Measurements from ENCODE around the gene PIK3R3.

PIK3R3 gene

DNA sequence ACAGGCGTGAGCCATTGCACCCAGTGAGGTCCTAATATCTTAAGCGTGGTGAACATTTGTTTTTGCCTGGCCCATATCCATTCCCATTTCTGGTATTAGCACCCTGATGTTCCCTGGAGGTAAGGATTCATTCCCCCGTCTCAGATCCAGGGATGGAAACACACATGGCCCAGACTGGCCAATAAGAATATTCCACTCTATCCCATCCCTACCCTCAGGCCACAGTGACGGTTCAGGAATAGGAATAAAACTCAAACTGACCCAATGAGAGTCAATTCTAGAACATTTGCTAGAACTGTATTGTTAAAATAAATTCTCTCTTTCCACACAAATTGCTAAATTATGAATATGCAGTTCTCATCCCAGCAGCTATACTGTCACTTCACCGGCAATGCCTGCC is 76.1 kb downstream of the PIK3R3 start:
- Histone ChIP-seq H3K9ac (ENCODE audit: low read depth in 1 of 2, low read length in 2 of 2) (no peak overlapping the region), H3K27ac (ENCODE audit: low read depth in 2 of 2, low read length in 2 of 2) (no peak overlapping the region), H3K36me3 (ENCODE audit: control insufficient read depth in 2 of 2, insufficient read depth in 2 of 2, low read length in 2 of 2) (no peaks in the 10 kb centered on the region), H3K27me3 (ENCODE audit: control insufficient read depth in 2 of 2, insufficient read depth in 2 of 2, low read length in 2 of 2) (no peaks in the 10 kb centered on the region), H3K4me3 (ENCODE audit: low read length in 2 of 2) (no peak overlapping the region), H3K9me3 (ENCODE audit: control insufficient read depth in 2 of 2, low read length in 2 of 2) (no peaks in the 10 kb centered on the region), H3K4me1 (ENCODE audit: control insufficient read depth in 2 of 2, insufficient read depth in 2 of 2, low read length in 2 of 2) (peaks cover 0 to 3% of the 10 kb centered on the region in 2 donors)

DNA sequence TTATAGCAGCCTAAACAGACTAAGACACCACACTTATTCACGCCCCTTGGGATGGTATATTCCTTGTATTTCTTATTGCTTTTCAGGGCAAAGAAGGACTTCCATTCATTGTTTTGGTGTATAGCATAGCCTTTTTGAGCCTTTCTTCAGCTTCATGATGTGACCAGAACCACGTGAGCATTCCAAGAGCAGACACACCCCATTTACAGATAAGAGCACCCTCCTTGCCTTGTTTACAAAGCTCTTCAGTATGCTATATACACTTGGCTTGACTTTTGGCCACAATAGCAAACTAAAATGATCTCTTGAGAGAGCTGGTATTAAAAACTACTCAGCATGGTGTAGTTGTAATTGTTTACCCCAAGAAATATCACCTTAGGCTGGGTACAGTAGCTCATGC is 78.7 kb downstream of the PIK3R3 start:
- Histone ChIP-seq H3K27me3 (ENCODE audit: control insufficient read depth in 2 of 2, insufficient read depth in 2 of 2, low read length in 2 of 2) (no peaks in the 10 kb centered on the region), H3K9ac (ENCODE audit: low read depth in 1 of 2, low read length in 2 of 2) (no peak overlapping the region), H3K9me3 (ENCODE audit: control insufficient read depth in 2 of 2, low read length in 2 of 2) (no peaks in the 10 kb centered on the region), H3K27ac (ENCODE audit: low read depth in 2 of 2, low read length in 2 of 2) (no peak overlapping the region), H3K4me1 (ENCODE audit: control insufficient read depth in 2 of 2, insufficient read depth in 2 of 2, low read length in 2 of 2) (peaks cover 0 to 3% of the 10 kb centered on the region in 2 donors), H3K36me3 (ENCODE audit: control insufficient read depth in 2 of 2, insufficient read depth in 2 of 2, low read length in 2 of 2) (no peaks in the 10 kb centered on the region), H3K4me3 (ENCODE audit: low read length in 2 of 2) (no peak overlapping the region)

DNA sequence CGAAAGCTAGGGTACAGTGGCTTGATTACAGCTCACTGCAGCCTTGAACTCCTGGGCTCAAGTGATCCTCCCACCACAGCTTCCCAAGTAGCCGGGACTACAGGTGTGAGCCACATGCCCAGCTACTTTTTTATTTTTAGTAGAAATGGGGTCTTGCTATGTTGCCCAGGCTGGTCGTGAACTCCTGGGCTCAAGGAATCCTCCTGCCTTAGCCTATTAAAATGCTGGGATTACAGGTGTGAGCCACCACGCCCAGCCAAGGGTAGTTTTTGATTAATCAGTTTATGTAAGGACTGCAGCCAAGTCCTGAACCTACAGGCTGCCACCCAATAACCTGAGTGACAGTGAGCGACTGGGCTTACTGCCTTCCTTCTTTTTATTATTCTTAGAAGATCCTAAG is 88.3 kb downstream of the PIK3R3 start:
- H3K27me3 ChIP-seq (ENCODE audit: control insufficient read depth in 2 of 2, insufficient read depth in 2 of 2, low read length in 2 of 2): no peaks in the 10 kb centered on the region
- H3K4me3 ChIP-seq (ENCODE audit: low read length in 2 of 2): no peak overlapping the region
- H3K36me3 ChIP-seq (ENCODE audit: control insufficient read depth in 2 of 2, insufficient read depth in 2 of 2, low read length in 2 of 2): no peaks in the 10 kb centered on the region
- no peak overlapping the region for H3K27ac ChIP-seq (ENCODE audit: low read depth in 2 of 2, low read length in 2 of 2)
- peaks cover 7 to 13% of the 10 kb centered on the region in 2 donors for H3K4me1 ChIP-seq (ENCODE audit: control insufficient read depth in 2 of 2, insufficient read depth in 2 of 2, low read length in 2 of 2)
- no peaks in the 10 kb centered on the region for H3K9me3 ChIP-seq (ENCODE audit: control insufficient read depth in 2 of 2, low read length in 2 of 2)
- H3K9ac ChIP-seq (ENCODE audit: low read depth in 1 of 2, low read length in 2 of 2): no peak overlapping the region

DNA sequence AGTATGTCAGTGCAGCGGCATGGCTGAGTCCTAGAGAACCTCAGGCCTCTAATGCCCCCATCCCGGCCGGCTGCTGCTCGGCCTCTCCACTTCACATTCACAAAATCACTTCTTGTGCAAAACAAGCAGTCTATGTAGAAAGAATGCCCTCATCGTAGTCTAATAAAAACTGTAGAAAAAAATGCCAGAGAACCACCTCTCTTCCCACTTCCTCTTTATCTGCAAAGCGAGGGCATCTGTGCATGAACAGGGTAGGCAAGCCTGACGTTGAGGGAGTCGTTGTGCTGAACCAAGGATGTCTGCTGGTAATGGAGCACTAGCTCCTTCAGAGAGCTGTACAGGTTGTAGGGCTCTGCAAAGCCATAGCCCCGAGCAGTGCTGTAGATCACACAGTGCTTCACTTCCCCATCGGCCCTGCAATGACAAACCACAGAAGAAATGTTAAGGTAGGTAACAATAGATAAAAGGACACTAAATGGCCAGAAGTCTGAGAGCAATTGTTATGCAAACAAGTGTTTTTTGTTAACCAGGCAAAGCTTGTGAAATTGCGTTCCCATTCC is 88.9 kb downstream of the PIK3R3 start:
- Histone ChIP-seq H3K4me3 (ENCODE audit: low read length in 2 of 2) (no peak overlapping the region), H3K9me3 (ENCODE audit: control insufficient read depth in 2 of 2, low read length in 2 of 2) (no peaks in the 10 kb centered on the region), H3K27me3 (ENCODE audit: control insufficient read depth in 2 of 2, insufficient read depth in 2 of 2, low read length in 2 of 2) (no peaks in the 10 kb centered on the region), H3K36me3 (ENCODE audit: control insufficient read depth in 2 of 2, insufficient read depth in 2 of 2, low read length in 2 of 2) (no peaks in the 10 kb centered on the region), H3K27ac (ENCODE audit: low read depth in 2 of 2, low read length in 2 of 2) (no peak overlapping the region), H3K9ac (ENCODE audit: low read depth in 1 of 2, low read length in 2 of 2) (no peak overlapping the region), H3K4me1 (ENCODE audit: control insufficient read depth in 2 of 2, insufficient read depth in 2 of 2, low read length in 2 of 2) (peaks cover 7 to 13% of the 10 kb centered on the region in 2 donors)

DNA sequence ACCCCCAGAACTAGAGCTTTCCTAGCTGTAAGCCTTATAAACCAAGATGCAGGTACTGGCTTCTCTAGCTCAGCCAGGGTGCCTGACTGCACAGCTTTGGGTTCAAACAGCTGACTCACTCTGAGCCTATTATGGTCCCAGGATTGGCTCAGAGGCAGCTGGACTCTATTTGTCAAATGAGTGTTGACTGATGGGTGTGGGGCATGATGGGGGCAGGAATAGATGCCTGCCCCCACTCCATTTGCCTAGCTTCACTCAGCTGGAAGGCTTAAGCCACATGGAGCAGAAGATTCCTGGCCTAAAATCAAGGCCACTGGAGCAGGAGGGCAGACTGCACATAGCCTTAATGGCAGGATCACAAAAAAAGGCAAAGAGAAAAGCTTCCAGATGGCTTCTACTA is 90.5 kb downstream of the PIK3R3 start:
- peaks cover 9 to 14% of the 10 kb centered on the region in 2 donors for H3K4me1 ChIP-seq (ENCODE audit: control insufficient read depth in 2 of 2, insufficient read depth in 2 of 2, low read length in 2 of 2)
- H3K9me3 ChIP-seq (ENCODE audit: control insufficient read depth in 2 of 2, low read length in 2 of 2): no peaks in the 10 kb centered on the region
- no peak overlapping the region for H3K27ac ChIP-seq (ENCODE audit: low read depth in 2 of 2, low read length in 2 of 2)
- H3K9ac ChIP-seq (ENCODE audit: low read depth in 1 of 2, low read length in 2 of 2): no peak overlapping the region
- no peaks in the 10 kb centered on the region for H3K27me3 ChIP-seq (ENCODE audit: control insufficient read depth in 2 of 2, insufficient read depth in 2 of 2, low read length in 2 of 2)
- H3K4me3 ChIP-seq (ENCODE audit: low read length in 2 of 2): no peak overlapping the region
- no peaks in the 10 kb centered on the region for H3K36me3 ChIP-seq (ENCODE audit: control insufficient read depth in 2 of 2, insufficient read depth in 2 of 2, low read length in 2 of 2)

DNA sequence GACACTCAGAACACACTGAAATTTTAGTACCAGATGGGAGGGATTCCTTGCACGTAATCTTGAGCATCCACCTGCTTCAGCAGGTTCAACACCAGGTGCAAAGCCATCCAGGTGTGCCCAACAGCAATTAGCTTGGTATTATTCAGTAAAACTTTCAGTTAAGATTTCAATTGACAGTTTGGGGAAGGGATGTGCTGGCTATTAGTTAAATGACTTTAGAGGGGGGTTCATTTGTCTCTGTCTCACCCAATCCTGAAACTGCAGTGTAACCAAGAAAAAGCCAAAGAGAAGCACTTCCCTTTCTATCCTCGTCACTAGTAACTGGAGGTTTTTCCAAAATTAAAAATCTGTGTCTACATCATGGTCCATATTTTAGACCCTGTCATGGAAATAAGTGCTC is 90.9 kb downstream of the PIK3R3 start:
- H3K9me3 ChIP-seq (ENCODE audit: control insufficient read depth in 2 of 2, low read length in 2 of 2): no peaks in the 10 kb centered on the region
- H3K4me1 ChIP-seq (ENCODE audit: control insufficient read depth in 2 of 2, insufficient read depth in 2 of 2, low read length in 2 of 2): peaks cover 9 to 16% of the 10 kb centered on the region in 2 donors
- H3K27ac ChIP-seq (ENCODE audit: low read depth in 2 of 2, low read length in 2 of 2): no peak overlapping the region
- no peaks in the 10 kb centered on the region for H3K36me3 ChIP-seq (ENCODE audit: control insufficient read depth in 2 of 2, insufficient read depth in 2 of 2, low read length in 2 of 2)
- H3K27me3 ChIP-seq (ENCODE audit: control insufficient read depth in 2 of 2, insufficient read depth in 2 of 2, low read length in 2 of 2): no peaks in the 10 kb centered on the region
- no peak overlapping the region for H3K9ac ChIP-seq (ENCODE audit: low read depth in 1 of 2, low read length in 2 of 2)
- no peak overlapping the region for H3K4me3 ChIP-seq (ENCODE audit: low read length in 2 of 2)

DNA sequence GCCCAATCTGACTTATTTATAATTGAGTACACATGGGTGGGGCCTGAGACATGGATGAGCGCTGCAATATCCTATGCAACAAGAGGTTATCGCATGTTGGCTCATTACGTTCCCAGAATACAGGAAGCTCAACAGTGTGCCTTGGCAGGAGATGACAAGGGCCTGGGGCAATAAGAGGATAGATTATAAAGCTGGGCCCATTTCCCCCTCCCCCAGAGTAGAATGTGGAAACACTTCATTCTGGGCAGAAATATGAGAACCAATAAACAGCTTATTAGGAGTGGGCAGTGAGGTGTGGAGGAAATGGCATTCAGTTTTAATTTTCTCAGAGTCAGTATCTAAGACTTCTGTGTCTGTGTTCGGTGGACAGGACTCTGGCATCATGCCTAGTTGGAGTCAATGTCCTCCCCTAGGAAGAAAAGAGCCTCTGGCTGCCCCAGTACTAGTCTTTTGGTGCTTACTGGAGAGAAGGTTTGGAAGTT is 92.8 kb downstream of the PIK3R3 start:
- no peak overlapping the region for H3K4me3 ChIP-seq (ENCODE audit: low read length in 2 of 2)
- no peaks in the 10 kb centered on the region for H3K27me3 ChIP-seq (ENCODE audit: control insufficient read depth in 2 of 2, insufficient read depth in 2 of 2, low read length in 2 of 2)
- H3K27ac ChIP-seq (ENCODE audit: low read depth in 2 of 2, low read length in 2 of 2): peak overlapping the region in 1 of 2 donors; percentile 45
- peaks cover 9 to 16% of the 10 kb centered on the region in 2 donors for H3K4me1 ChIP-seq (ENCODE audit: control insufficient read depth in 2 of 2, insufficient read depth in 2 of 2, low read length in 2 of 2)
- H3K9me3 ChIP-seq (ENCODE audit: control insufficient read depth in 2 of 2, low read length in 2 of 2): no peaks in the 10 kb centered on the region
- H3K36me3 ChIP-seq (ENCODE audit: control insufficient read depth in 2 of 2, insufficient read depth in 2 of 2, low read length in 2 of 2): peaks cover 0 to 4% of the 10 kb centered on the region in 2 donors
- no peak overlapping the region for H3K9ac ChIP-seq (ENCODE audit: low read depth in 1 of 2, low read length in 2 of 2)

DNA sequence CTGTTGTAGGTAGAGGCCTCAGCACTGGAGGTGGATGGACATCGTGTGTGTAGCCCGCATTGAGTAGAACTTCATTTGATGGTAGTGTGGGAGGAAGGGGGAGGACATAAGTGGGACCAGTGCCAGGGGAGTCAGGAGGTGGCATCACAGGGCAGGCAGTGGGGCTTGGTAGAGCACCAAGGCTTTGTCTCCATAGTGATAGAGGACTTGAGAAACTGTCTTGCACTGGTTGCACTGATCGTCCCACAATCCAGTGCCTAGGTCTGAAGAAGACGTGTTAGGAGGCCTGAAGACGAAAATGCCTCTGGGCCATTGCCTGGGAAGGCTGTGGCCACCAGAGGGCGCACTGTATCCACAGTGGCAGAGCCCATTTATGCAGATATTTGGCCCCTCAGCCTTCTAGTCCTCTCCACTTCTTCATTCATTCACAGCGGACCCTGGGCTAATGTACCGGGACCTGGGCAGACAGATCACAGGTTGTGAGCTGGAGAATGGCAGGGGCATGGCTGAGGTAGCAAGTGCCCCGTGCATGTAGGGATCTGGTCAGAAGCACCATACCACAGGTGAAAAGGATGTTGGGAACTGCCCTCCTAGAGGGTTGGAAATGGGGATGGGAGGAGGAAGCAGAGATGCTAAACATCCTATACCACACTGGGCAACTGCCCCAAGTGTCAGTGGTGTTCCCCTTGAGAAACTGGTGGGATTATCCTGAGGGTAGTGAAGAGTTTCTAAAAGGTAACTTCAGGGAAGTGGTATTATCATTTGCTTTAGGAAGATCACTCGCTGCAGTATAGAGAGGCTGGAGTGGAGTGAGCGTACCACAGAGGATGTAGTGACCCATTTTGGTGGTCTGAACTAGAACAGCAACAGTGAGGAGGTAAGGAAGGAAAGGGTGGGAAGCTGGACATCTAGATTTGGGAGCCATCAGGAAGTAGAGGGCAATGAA is 95.3 kb downstream of the PIK3R3 start:
- H3K4me1 ChIP-seq (ENCODE audit: control insufficient read depth in 2 of 2, insufficient read depth in 2 of 2, low read length in 2 of 2): peaks cover 7 to 16% of the 10 kb centered on the region in 2 donors
- H3K36me3 ChIP-seq (ENCODE audit: control insufficient read depth in 2 of 2, insufficient read depth in 2 of 2, low read length in 2 of 2): peaks cover 9 to 14% of the 10 kb centered on the region in 2 donors
- H3K4me3 ChIP-seq (ENCODE audit: low read length in 2 of 2): peak overlapping the region in 1 of 2 donors; percentile 16
- H3K9ac ChIP-seq (ENCODE audit: low read depth in 1 of 2, low read length in 2 of 2): no peak overlapping the region
- no peak overlapping the region for H3K27ac ChIP-seq (ENCODE audit: low read depth in 2 of 2, low read length in 2 of 2)
- no peaks in the 10 kb centered on the region for H3K27me3 ChIP-seq (ENCODE audit: control insufficient read depth in 2 of 2, insufficient read depth in 2 of 2, low read length in 2 of 2)
- no peaks in the 10 kb centered on the region for H3K9me3 ChIP-seq (ENCODE audit: control insufficient read depth in 2 of 2, low read length in 2 of 2)

DNA sequence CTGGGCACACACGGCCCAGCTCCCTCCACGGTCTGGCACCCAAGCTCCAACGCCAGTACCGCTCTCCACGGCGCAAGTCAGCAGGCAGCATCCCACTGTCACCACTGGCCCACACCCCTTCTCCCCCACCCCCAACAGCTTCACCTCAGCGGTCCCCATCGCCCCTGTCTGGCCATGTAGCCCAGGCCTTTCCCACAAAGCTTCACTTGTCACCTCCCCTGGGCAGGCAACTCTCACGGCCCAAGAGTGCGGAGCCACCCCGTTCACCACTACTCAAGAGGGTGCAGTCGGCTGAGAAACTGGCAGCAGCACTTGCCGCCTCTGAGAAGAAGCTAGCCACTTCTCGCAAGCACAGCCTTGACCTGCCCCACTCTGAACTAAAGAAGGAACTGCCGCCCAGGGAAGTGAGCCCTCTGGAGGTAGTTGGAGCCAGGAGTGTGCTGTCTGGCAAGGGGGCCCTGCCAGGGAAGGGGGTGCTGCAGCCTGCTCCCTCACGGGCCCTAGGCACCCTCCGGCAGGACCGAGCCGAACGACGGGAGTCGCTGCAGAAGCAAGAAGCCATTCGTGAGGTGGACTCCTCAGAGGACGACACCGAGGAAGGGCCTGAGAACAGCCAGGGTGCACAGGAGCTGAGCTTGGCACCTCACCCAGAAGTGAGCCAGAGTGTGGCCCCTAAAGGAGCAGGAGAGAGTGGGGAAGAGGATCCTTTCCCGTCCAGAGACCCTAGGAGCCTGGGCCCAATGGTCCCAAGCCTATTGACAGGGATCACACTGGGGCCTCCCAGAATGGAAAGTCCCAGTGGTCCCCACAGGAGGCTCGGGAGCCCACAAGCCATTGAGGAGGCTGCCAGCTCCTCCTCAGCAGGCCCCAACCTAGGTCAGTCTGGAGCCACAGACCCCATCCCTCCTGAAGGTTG is 97.6 kb downstream of the PIK3R3 start:
- Histone ChIP-seq H3K9me3 (ENCODE audit: control insufficient read depth in 2 of 2, low read length in 2 of 2) (no peaks in the 10 kb centered on the region), H3K4me3 (ENCODE audit: low read length in 2 of 2) (no peak overlapping the region), H3K4me1 (ENCODE audit: control insufficient read depth in 2 of 2, insufficient read depth in 2 of 2, low read length in 2 of 2) (peaks cover 7 to 11% of the 10 kb centered on the region in 2 donors), H3K27ac (ENCODE audit: low read depth in 2 of 2, low read length in 2 of 2) (no peak overlapping the region), H3K9ac (ENCODE audit: low read depth in 1 of 2, low read length in 2 of 2) (no peak overlapping the region), H3K36me3 (ENCODE audit: control insufficient read depth in 2 of 2, insufficient read depth in 2 of 2, low read length in 2 of 2) (peaks cover 26 to 33% of the 10 kb centered on the region in 2 donors), H3K27me3 (ENCODE audit: control insufficient read depth in 2 of 2, insufficient read depth in 2 of 2, low read length in 2 of 2) (no peaks in the 10 kb centered on the region)
